Measurements from ENCODE around the gene ATP10A.

The ATP10A gene

DNA sequence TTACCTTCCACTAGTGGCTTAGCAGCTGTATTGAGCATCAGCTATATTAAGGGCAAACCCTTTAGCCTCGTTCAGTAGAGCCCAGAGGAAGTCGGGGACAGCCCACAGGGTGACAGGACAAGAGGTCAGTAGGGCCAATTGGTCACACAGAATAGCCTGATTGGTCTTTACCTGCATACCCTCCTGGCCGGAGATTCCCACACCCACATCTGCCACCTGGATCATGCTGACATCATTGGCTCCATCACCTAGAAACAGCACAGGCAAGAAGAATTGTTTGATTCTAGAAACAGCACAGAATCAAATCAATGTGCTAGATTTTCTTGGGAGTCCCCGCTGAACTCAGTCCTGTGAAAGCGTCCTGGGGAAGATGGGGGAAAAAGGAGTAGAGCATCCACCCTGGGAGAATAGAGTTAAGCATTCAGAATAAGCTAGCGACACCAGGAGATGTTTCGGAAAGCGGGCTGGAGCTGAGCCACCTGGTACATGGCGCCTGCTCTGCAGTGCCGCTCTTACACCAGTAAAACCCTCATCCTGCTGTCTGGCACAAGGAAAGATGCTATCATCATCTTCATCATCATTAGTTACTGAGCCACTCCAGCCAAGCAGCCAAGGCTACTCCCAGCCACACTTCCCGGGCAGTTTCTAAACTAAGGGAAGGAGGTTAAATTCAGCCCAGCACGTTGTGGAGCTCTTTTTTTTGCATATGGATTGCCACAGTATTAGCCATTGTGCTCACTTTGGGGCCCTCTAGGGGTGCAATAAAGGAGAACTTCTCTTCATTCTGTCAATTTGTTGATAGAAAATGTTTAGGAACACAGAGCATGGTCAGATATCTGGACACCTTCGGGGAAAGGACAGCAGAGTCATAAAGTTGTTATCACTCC, 171.3 kb downstream of the ATP10A start:
- Histone ChIP-seq H3K9me3 (ENCODE audit: low read depth, low read length) (no peaks in the 10 kb centered on the region), H3K9ac (ENCODE audit: insufficient read length) (no peak overlapping the region), H3K27ac (no peak overlapping the region), H3K36me3 (ENCODE audit: insufficient read depth, low read length) (no peaks in the 10 kb centered on the region), H3K4me3 (no peak overlapping the region)
- TF ChIP-seq FOXP2 (optimal IDR thresholded peaks at IDR 0.05; ENCODE audit: control extremely low read depth, extremely low read length, insufficient read depth) (no peak), POLR2AphosphoS5 (IDR thresholded peaks at IDR 0.05; ENCODE audit: borderline replicate concordance, low read depth, low read length) (no peak), EZH2 (IDR thresholded peaks at IDR 0.05) (no peak)
- no peak for DNase-seq (ENCODE audit: low read depth, low spot score)

DNA sequence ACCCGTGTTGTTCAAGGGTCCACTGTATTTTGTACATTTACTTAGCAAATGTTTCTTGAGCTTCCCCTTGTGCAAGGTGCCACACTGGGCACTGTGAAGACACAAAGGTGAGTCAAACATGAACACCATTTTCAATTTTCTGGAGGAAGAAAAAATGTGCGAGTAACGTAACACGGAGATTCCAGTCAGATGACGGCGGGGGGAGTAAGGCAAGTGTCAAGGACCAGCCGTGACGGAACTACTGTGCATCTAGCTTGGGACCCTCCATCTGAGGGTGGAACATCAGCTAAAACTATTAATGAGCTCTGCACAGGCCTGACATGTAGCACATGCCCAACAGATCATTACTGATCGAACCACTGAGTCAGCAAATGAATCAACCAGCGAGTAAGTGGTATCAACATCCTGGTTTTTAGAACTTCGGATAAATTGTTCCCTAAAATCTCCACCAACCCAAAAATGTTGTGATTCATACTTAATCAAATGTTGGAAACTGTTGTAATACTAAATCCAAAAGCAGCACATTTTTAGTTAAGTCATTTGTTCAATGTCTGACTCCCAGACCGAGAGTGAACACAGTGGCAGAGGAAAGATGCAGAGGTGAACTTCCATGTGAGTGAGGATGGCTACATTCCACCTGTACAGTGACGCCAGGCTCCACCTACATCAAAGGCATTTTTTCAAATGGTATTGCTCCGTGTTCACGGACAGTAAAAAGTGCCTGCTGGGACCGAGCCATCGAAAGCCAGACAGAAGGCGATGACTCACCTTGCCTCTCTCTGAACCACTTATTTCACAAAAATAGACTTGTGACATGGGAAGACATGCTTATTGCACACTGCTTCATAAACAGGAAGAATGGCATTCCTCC, 172.2 kb downstream of the ATP10A start:
- Histone ChIP-seq H3K36me3 (ENCODE audit: insufficient read depth, low read length) (no peaks in the 10 kb centered on the region), H3K27ac (no peak overlapping the region), H3K4me3 (no peak overlapping the region), H3K9me3 (ENCODE audit: low read depth, low read length) (no peaks in the 10 kb centered on the region), H3K9ac (ENCODE audit: insufficient read length) (no peak overlapping the region)
- TF ChIP-seq FOXP2 (optimal IDR thresholded peaks at IDR 0.05; ENCODE audit: control extremely low read depth, extremely low read length, insufficient read depth) (no peak), POLR2AphosphoS5 (IDR thresholded peaks at IDR 0.05; ENCODE audit: borderline replicate concordance, low read depth, low read length) (no peak), EZH2 (IDR thresholded peaks at IDR 0.05) (no peak)
- DNase-seq (ENCODE audit: low read depth, low spot score), result no peak

DNA sequence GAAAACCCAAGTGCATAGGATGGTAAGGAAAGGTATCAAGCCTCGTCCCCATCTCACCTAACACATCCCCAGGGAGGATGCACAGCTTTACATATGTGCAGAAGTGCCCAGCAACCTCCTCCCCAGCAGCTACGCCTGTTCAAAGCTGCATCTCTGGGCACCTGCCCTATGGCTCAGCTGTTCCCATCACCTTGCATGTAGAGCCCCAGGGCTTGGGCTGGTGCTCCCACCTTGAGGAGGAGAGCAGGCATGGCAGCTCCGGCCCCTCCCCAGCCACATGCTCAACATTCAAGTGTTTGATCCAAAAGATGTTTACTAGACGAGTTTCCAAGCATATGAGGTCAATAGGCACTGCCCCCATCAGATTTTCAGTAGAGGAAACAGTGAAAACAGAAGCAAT, 173.5 kb downstream of the ATP10A start:
- TF ChIP-seq EZH2 (IDR thresholded peaks at IDR 0.05) (no peak), FOXP2 (optimal IDR thresholded peaks at IDR 0.05; ENCODE audit: control extremely low read depth, extremely low read length, insufficient read depth) (no peak), POLR2AphosphoS5 (IDR thresholded peaks at IDR 0.05; ENCODE audit: borderline replicate concordance, low read depth, low read length) (no peak)
- Histone ChIP-seq H3K36me3 (ENCODE audit: insufficient read depth, low read length) (no peaks in the 10 kb centered on the region), H3K4me3 (no peak overlapping the region), H3K9me3 (ENCODE audit: low read depth, low read length) (no peaks in the 10 kb centered on the region), H3K27ac (no peak overlapping the region), H3K9ac (ENCODE audit: insufficient read length) (no peak overlapping the region)
- no peak for DNase-seq (ENCODE audit: low read depth, low spot score)

- H3K27ac ChIP-seq, result no peak overlapping the region
- DNase-seq (ENCODE audit: low read depth, low spot score), result no peak
- no peak overlapping the region for H3K4me3 ChIP-seq
- H3K9me3 ChIP-seq (ENCODE audit: low read depth, low read length), result no peaks in the 10 kb centered on the region
- TF ChIP-seq FOXP2 (optimal IDR thresholded peaks at IDR 0.05; ENCODE audit: control extremely low read depth, extremely low read length, insufficient read depth) (no peak), EZH2 (IDR thresholded peaks at IDR 0.05) (no peak), POLR2AphosphoS5 (IDR thresholded peaks at IDR 0.05; ENCODE audit: borderline replicate concordance, low read depth, low read length) (no peak)
- H3K36me3 ChIP-seq (ENCODE audit: insufficient read depth, low read length), result no peaks in the 10 kb centered on the region
- no peak overlapping the region for H3K9ac ChIP-seq (ENCODE audit: insufficient read length)
Observed at GRCh38 chr15:25688166-25688565, 175.0 kb downstream of the ATP10A start.

DNA sequence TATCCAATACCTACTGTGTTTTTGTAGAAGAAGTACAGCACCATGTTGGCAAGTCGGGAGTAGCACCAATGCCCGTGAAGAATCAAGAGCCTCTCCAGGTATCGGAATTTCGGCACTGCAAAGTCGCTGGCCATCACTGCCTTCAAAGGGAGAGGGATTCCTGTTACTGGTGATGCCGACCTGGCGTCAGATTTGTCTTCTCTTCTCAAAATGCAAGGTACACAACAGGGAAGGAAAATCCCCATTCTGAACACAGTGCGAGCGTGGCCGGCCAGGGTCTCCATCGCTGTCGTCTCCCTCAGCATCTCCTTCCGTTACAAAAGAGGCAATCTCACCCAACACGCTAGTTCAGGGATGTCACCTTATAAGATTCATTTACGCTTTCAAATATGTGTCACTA, 175.4 kb downstream of the ATP10A start:
- H3K27ac ChIP-seq, result no peak overlapping the region
- DNase-seq (ENCODE audit: low read depth, low spot score), result no peak
- no peak overlapping the region for H3K4me3 ChIP-seq
- no peak for TF ChIP-seq FOXP2 (optimal IDR thresholded peaks at IDR 0.05; ENCODE audit: control extremely low read depth, extremely low read length, insufficient read depth)
- TF ChIP-seq POLR2AphosphoS5 (IDR thresholded peaks at IDR 0.05; ENCODE audit: borderline replicate concordance, low read depth, low read length), result no peak
- TF ChIP-seq EZH2 (IDR thresholded peaks at IDR 0.05), result no peak
- no peaks in the 10 kb centered on the region for H3K9me3 ChIP-seq (ENCODE audit: low read depth, low read length)
- H3K9ac ChIP-seq (ENCODE audit: insufficient read length), result no peak overlapping the region
- H3K36me3 ChIP-seq (ENCODE audit: insufficient read depth, low read length), result no peaks in the 10 kb centered on the region

- Histone ChIP-seq H3K36me3 (ENCODE audit: insufficient read depth, low read length) (no peaks in the 10 kb centered on the region), H3K9ac (ENCODE audit: insufficient read length) (no peak overlapping the region), H3K9me3 (ENCODE audit: low read depth, low read length) (no peaks in the 10 kb centered on the region), H3K4me3 (no peak overlapping the region), H3K27ac (no peak overlapping the region)
- no peak for DNase-seq (ENCODE audit: low read depth, low spot score)
- no peak for TF ChIP-seq EZH2 (IDR thresholded peaks at IDR 0.05)
- no peak for TF ChIP-seq FOXP2 (optimal IDR thresholded peaks at IDR 0.05; ENCODE audit: control extremely low read depth, extremely low read length, insufficient read depth)
- no peak for TF ChIP-seq POLR2AphosphoS5 (IDR thresholded peaks at IDR 0.05; ENCODE audit: borderline replicate concordance, low read depth, low read length)
Observed at GRCh38 chr15:25687276-25687675, 175.9 kb downstream of the ATP10A start.

- TF ChIP-seq EZH2 (IDR thresholded peaks at IDR 0.05) (no peak), FOXP2 (optimal IDR thresholded peaks at IDR 0.05; ENCODE audit: control extremely low read depth, extremely low read length, insufficient read depth) (no peak), POLR2AphosphoS5 (IDR thresholded peaks at IDR 0.05; ENCODE audit: borderline replicate concordance, low read depth, low read length) (no peak)
- no peak overlapping the region for H3K27ac ChIP-seq
- no peak for DNase-seq (ENCODE audit: low read depth, low spot score)
- H3K9me3 ChIP-seq (ENCODE audit: low read depth, low read length), result no peaks in the 10 kb centered on the region
- H3K36me3 ChIP-seq (ENCODE audit: insufficient read depth, low read length), result no peaks in the 10 kb centered on the region
- no peak overlapping the region for H3K9ac ChIP-seq (ENCODE audit: insufficient read length)
- H3K4me3 ChIP-seq, result no peak overlapping the region
Observed at GRCh38 chr15:25686780-25687179, 176.3 kb downstream of the ATP10A start.
